Omental fat pad (tissue), 4 donors: ENCODE data around the gene RSL24D1. TPM values are rescaled to one million over a fixed set of nuclear protein-coding genes. Genes with fewer than 3 reads are reported as not detected.
A peak's percentile ranks its signal among the peaks of the same experiment; 100 is the strongest.

ENCODE experiments used
- ATAC-seq: fragments of 150-250 bp; one replicate; pipeline ENCODE4 v1.9.1; 2016; ENCODE audit warnings: mild to moderate bottlenecking, moderate library complexity; ENCODE audit not compliant: low FRiP score
- DNase-seq: peaks from one replicate; pipeline ENCODE4 v3.0.0-alpha.2; 2019; ENCODE audit warnings: low spot score
- CTCF ChIP-seq, 3 donors: fragments of 450-650 bp; IDR thresholded peaks; one replicate each; pipeline ENCODE4 v1.5.1; 2016 to 2017; ENCODE audit warnings: antibody characterized with exemption in 3 of 3, mild to moderate bottlenecking in 3 of 3, moderate library complexity in 2 of 3
- total RNA-seq, 4 donors: library from RNA; depleted of rRNA; stranded (reverse); fragments of >200 nt; gene quantifications; one replicate each; pipeline ENCODE4 v1.1.0, GENCODE V29; 2016

The RSL24D1 gene
- total RNA-seq, result 10 to 100 TPM; 49.3 to 67.5 (median 55.0) TPM

GRCh38 chr15:55196458-55197361 is at the start of gene RSL24D1:
Gene RSL24D1, minus strand, starts transcription at chr15:55196941. Its CDS starts 51 bp downstream, at chr15:55196890.
- DNase-seq (peak; percentile 90), ATAC-seq (peak; percentile 100)
- no peak for TF ChIP-seq CTCF (IDR thresholded peaks at IDR 0.05)

GRCh38 chr15:55245059-55245458 is 48.3 kb upstream of the RSL24D1 start:
- ATAC-seq, result no peak
- TF ChIP-seq CTCF (IDR thresholded peaks at IDR 0.05), result no peak
- no peak for DNase-seq

- no peak for TF ChIP-seq CTCF (IDR thresholded peaks at IDR 0.05)
Observed at GRCh38 chr15:55241891-55242290, 45.1 kb upstream of the RSL24D1 start.

GRCh38 chr15:55241186-55241585 is 44.4 kb upstream of the RSL24D1 start:
- ATAC-seq (no peak), DNase-seq (no peak)
- no peak for TF ChIP-seq CTCF (IDR thresholded peaks at IDR 0.05)

More at GRCh38 chr15:55241891-55242290, 45.1 kb upstream of the RSL24D1 start:
- DNase-seq (no peak), ATAC-seq (no peak)

GRCh38 chr15:55240125-55240760 is 43.5 kb upstream of the RSL24D1 start:
- no peak for DNase-seq
- TF ChIP-seq CTCF (IDR thresholded peaks at IDR 0.05), result no peak
- ATAC-seq, result no peak

GRCh38 chr15:55239440-55240124 is 42.8 kb upstream of the RSL24D1 start:
- DNase-seq, result no peak
- no peak for ATAC-seq
- TF ChIP-seq CTCF (IDR thresholded peaks at IDR 0.05), result no peak
